ENCODE measurements around the gene VSIG10L. TPM values are rescaled to one million over a fixed set of nuclear protein-coding genes. Genes with fewer than 3 reads are reported as not detected.

Gene VSIG10L
- polyA plus RNA-seq, 2 of the 4 experiments (the other 2 are of a cell fraction): 6.7 to 9.2 TPM

DNA sequence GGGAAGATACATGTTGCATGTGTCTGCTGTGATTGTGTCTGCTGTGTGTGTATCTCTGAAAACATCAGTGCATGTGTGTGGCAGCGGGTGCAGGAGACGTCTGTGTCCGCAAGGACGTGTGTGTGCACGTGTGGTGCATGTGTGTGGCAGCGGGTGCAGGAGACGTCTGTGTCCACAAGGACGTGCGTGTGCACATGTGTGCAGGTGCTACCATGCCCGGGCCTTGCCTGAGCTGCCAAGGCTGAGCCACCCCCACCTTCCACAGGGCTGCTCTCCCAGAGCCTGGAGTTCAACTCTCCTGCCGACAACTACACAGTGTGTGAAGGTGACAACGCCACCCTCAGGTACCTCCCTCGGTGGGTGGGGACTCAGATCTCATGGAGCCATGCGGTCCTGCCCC is 20.1 kb downstream of the VSIG10L start:
- DNase-seq (ENCODE audit: low read depth in 1 of 2, low spot score in 1 of 2): no peak
- FAIRE-seq: no peak
- Histone ChIP-seq H3K4me1 (peaks cover 1% of the 10 kb centered on the region; the same call in 2 of the 3 replicates), H3K9me3 (no peaks in the 10 kb centered on the region), H3K4me2 (no peak overlapping the region), H3K27ac (no peak overlapping the region), H3K4me3 (no peak overlapping the region)
- TF ChIP-seq, protein P1, sequence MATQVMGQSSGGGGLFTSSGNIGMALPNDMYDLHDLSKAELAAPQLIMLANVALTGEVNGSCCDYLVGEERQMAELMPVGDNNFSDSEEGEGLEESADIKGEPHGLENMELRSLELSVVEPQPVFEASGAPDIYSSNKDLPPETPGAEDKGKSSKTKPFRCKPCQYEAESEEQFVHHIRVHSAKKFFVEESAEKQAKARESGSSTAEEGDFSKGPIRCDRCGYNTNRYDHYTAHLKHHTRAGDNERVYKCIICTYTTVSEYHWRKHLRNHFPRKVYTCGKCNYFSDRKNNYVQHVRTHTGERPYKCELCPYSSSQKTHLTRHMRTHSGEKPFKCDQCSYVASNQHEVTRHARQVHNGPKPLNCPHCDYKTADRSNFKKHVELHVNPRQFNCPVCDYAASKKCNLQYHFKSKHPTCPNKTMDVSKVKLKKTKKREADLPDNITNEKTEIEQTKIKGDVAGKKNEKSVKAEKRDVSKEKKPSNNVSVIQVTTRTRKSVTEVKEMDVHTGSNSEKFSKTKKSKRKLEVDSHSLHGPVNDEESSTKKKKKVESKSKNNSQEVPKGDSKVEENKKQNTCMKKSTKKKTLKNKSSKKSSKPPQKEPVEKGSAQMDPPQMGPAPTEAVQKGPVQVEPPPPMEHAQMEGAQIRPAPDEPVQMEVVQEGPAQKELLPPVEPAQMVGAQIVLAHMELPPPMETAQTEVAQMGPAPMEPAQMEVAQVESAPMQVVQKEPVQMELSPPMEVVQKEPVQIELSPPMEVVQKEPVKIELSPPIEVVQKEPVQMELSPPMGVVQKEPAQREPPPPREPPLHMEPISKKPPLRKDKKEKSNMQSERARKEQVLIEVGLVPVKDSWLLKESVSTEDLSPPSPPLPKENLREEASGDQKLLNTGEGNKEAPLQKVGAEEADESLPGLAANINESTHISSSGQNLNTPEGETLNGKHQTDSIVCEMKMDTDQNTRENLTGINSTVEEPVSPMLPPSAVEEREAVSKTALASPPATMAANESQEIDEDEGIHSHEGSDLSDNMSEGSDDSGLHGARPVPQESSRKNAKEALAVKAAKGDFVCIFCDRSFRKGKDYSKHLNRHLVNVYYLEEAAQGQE (IDR thresholded peaks at IDR 0.05): no peak
- TF ChIP-seq KDM5A (IDR thresholded peaks at IDR 0.05): no peak
- TF ChIP-seq, protein P2, sequence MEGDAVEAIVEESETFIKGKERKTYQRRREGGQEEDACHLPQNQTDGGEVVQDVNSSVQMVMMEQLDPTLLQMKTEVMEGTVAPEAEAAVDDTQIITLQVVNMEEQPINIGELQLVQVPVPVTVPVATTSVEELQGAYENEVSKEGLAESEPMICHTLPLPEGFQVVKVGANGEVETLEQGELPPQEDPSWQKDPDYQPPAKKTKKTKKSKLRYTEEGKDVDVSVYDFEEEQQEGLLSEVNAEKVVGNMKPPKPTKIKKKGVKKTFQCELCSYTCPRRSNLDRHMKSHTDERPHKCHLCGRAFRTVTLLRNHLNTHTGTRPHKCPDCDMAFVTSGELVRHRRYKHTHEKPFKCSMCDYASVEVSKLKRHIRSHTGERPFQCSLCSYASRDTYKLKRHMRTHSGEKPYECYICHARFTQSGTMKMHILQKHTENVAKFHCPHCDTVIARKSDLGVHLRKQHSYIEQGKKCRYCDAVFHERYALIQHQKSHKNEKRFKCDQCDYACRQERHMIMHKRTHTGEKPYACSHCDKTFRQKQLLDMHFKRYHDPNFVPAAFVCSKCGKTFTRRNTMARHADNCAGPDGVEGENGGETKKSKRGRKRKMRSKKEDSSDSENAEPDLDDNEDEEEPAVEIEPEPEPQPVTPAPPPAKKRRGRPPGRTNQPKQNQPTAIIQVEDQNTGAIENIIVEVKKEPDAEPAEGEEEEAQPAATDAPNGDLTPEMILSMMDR (IDR thresholded peaks at IDR 0.05): no peak
- TF ChIP-seq HEYL (CRISPR knock-in tag; IDR thresholded peaks at IDR 0.05): no peak
- no peak for TF ChIP-seq RFX5 (IDR thresholded peaks at IDR 0.05)
- TF ChIP-seq, protein P3, sequence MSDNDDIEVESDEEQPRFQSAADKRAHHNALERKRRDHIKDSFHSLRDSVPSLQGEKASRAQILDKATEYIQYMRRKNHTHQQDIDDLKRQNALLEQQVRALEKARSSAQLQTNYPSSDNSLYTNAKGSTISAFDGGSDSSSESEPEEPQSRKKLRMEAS (IDR thresholded peaks at IDR 0.05): no peak
- no peak for TF ChIP-seq ZNF302 (CRISPR knock-in tag; IDR thresholded peaks at IDR 0.05)
- TF ChIP-seq TFCP2L1 (CRISPR knock-in tag; IDR thresholded peaks at IDR 0.05): no peak
- TF ChIP-seq, protein P4, sequence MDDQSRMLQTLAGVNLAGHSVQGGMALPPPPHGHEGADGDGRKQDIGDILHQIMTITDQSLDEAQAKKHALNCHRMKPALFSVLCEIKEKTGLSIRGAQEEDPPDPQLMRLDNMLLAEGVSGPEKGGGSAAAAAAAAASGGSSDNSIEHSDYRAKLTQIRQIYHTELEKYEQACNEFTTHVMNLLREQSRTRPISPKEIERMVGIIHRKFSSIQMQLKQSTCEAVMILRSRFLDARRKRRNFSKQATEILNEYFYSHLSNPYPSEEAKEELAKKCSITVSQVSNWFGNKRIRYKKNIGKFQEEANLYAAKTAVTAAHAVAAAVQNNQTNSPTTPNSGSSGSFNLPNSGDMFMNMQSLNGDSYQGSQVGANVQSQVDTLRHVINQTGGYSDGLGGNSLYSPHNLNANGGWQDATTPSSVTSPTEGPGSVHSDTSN (IDR thresholded peaks at IDR 0.05): no peak
- no peak for TF ChIP-seq ESRRA (IDR thresholded peaks at IDR 0.05; ENCODE audit: borderline replicate concordance, low read length)
- TF ChIP-seq FOSB (CRISPR knock-in tag; IDR thresholded peaks at IDR 0.05): no peak
- POLR2A ChIA-PET: no interaction called here
- peak; percentile 3 to 28; a peak in 1 of 6 replicates for ATAC-seq
- CTCF ChIA-PET: no interaction called here
- 33% methylated on average over 13 of the region's 14 CpGs for WGBS (ENCODE audit: missing lambda C conversion rate)

DNA sequence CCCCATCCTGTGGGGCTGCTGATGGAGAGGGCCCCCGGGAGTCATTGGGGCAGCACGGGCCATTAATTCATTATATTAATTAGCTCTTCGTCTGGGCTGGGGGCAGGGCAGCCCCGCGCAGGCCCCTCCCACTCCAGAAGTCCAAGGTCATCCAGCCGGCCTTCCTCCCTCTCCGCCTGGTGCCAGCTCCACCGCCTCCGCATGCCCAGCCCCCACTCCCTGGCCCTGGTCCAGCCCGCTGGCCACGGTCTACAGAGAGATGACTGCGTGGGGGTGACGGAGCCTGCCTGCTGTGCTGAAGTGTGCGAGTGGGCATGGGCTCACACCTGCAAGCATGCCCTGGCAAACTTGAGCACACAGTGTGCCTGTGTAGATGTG is 21.7 kb downstream of the VSIG10L start:
- H3K27ac ChIP-seq: no peak overlapping the region
- H3K4me3 ChIP-seq: no peak overlapping the region
- FAIRE-seq: no peak
- H3K4me1 ChIP-seq: no peaks in the 10 kb centered on the region; the same call in 2 of the 3 replicates
- ChIA-PET POLR2A (no interaction called here), CTCF (no interaction called here)
- H3K4me2 ChIP-seq: no peak overlapping the region
- ATAC-seq: no peak
- DNase-seq (ENCODE audit: low read depth in 1 of 2, low spot score in 1 of 2): no peak
- TF ChIP-seq ZNF302 (CRISPR knock-in tag; IDR thresholded peaks at IDR 0.05) (no peak), ZSCAN20 (CRISPR knock-in tag; IDR thresholded peaks at IDR 0.05) (no peak), BHLHE40 (IDR thresholded peaks at IDR 0.05; ENCODE audit: low read depth, low read length) (no peak), SMC3 (IDR thresholded peaks at IDR 0.05) (no peak), HOXB5 (CRISPR knock-in tag; IDR thresholded peaks at IDR 0.05) (no peak)
- TF ChIP-seq, protein P5, sequence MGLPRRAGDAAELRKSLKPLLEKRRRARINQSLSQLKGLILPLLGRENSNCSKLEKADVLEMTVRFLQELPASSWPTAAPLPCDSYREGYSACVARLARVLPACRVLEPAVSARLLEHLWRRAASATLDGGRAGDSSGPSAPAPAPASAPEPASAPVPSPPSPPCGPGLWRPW (IDR thresholded peaks at IDR 0.05): no peak
- H3K9me3 ChIP-seq: no peaks in the 10 kb centered on the region; the same call in 2 of the 3 replicates
- 12% methylated on average over 13 of the region's 14 CpGs for WGBS (ENCODE audit: missing lambda C conversion rate)
